Heart right ventricle (tissue), 16 donors: ENCODE data around the gene AEN. TPM values are rescaled to one million over a fixed set of nuclear protein-coding genes. Genes with fewer than 3 reads are reported as not detected.

Experiments
- ATAC-seq, 8 donors: fragments of 200-7000 bp; cut with Tn5 transposase; one replicate each; pipeline ENCODE4 v1.9.1; 2020; ENCODE audit warnings: mild to moderate bottlenecking in 8 of 8, moderate library complexity in 8 of 8, moderate number of reproducible peaks in 1 of 8
- DNase-seq, 2 donors: peaks; one replicate each; pipeline ENCODE4 v3.0.0-alpha.2; 2020
- H3K27ac ChIP-seq, 10 donors: fragments of 200-600 bp; sonication (generic) in 2 of 10; one replicate each; pipeline versions ENCODE4 v1.5.0 to v1.8.0; 2020 to 2022; ENCODE audit warnings: mild to moderate bottlenecking in 3 of 10
- H3K27me3 ChIP-seq, 7 donors: fragments of 200-600 bp; one replicate each; pipeline ENCODE4 v1.8.0; 2021 to 2022; ENCODE audit warnings: mild to moderate bottlenecking in 2 of 7
- H3K36me3 ChIP-seq, 9 donors: fragments of 200-600 bp; sonication (generic) in 1 of 9; one replicate each; pipeline versions ENCODE4 v1.5.0 to v1.8.0; 2020 to 2022; ENCODE audit warnings: mild to moderate bottlenecking in 2 of 9
- H3K4me1 ChIP-seq, 9 donors: fragments of 200-600 bp; sonication (generic) in 1 of 9; one replicate each; pipeline versions ENCODE4 v1.5.0 to v1.8.0; 2020 to 2022; ENCODE audit warnings: mild to moderate bottlenecking in 4 of 9
- H3K4me3 ChIP-seq, 10 donors: fragments of 200-600 bp; sonication (generic) in 2 of 10; one replicate each; pipeline versions ENCODE4 v1.5.0 to v1.8.0; 2020 to 2022; ENCODE audit warnings: mild to moderate bottlenecking in 7 of 10, moderate library complexity in 2 of 10
- H3K9me3 ChIP-seq, 11 donors: fragments of 200-600 bp in 10 of 11; sonication (generic) in 2 of 11; one replicate each; pipeline versions ENCODE4 v1.5.0 to v1.8.0; 2013 to 2022; ENCODE audit warnings: mild to moderate bottlenecking in 2 of 11, control low read depth in 1 of 11, moderate library complexity in 1 of 11
- WGBS, 2 donors: extraction: QIAGEN DNeasy Blood & Tissue Kit; methylation state at CpG; one replicate each; pipeline ENCODE4 v1.1.7; 2013; ENCODE audit warnings: inconsistent platforms in 1 of 2; 5-methylcytosine and 5-hydroxymethylcytosine counted together
- intact Hi-C, 10 donors: fragments of 100-400 bp; cut with DNase I; formaldehyde crosslinking; loops; one replicate each; pipeline versions ENCODE4 v1.11.1 to v1.14.2; 2022
- polyA plus RNA-seq, 2 donors: library from polyadenylated mRNA; stranded (reverse); fragments of 200-250 nt; gene quantifications; one replicate each; pipeline ENCODE4 v1.2.3, GENCODE V29; 2013
- total RNA-seq, 10 donors: library from RNA; stranded (reverse); fragmentation: NEBNext Ultra II Directional in 3 of 10; extraction: Animal tissue kit (Norgen Biotek cat#: 25700) in 3 of 10; gene quantifications; one replicate each; pipeline versions ENCODE4 v1.2.1 to v1.2.4, GENCODE V29; 2021 to 2023
- TF ChIP-seq, protein P1 (sequence below), 9 donors: fragments of 200-600 bp; sonication (generic) in 2 of 9; IDR thresholded peaks; one replicate each; pipeline versions ENCODE4 v1.5.0 to v1.8.0; 2021 to 2022; ENCODE audit warnings: antibody characterized with exemption in 9 of 9, mild to moderate bottlenecking in 5 of 9, moderate library complexity in 1 of 9
- donor health status: Arrhythmogenic right ventricular cardiomyopathy.
- donor health status: ischemic (EF 13 %, LVEDD 7.1; RV severe dilation, severe dysfunction).
- donor health status: healthy with polysubstance abuse.
- donor health status: DM: no; HTN: yes; CAD: no.
- donor health status: DM: no; HTN: no; CAD: no.
- donor health status: ischemic (EF 25% LVEDD 6.9; RV normal size, moderate dysfunction).
- donor health status: ischemic (EF 25% LVEDD 5.7; RV mildly dilated, moderate dysfunction).
- donor health status: healthy.
- donor health status: DM: yes; HTN: yes; CAD: no.
- donor health status: Ischemic cardiomyopathy.
- donor health status: ischemic (EF 35%, LVEDD 5.7; RV mildly dilated, moderate dysfunction).
- donor health status: nonischemic (EF 11% LVEDD 7.7; RV severe dilation, severe dysfunction).
- donor health status: DM: yes; HTN: yes; CAD: no.
- donor health status: PGD.
- donor health status: ischemic (EF 29% LVEDD 5.4; RV normal size, mild dysfunction).
- donor health status: nonischemic (EF 23%, LVEDD 6.1; RV moderate dilation, normal function).

Gene AEN
- total and polyA plus RNA-seq, 12 donors = 3.4 to 13.2 (median 5.6) TPM

DNA sequence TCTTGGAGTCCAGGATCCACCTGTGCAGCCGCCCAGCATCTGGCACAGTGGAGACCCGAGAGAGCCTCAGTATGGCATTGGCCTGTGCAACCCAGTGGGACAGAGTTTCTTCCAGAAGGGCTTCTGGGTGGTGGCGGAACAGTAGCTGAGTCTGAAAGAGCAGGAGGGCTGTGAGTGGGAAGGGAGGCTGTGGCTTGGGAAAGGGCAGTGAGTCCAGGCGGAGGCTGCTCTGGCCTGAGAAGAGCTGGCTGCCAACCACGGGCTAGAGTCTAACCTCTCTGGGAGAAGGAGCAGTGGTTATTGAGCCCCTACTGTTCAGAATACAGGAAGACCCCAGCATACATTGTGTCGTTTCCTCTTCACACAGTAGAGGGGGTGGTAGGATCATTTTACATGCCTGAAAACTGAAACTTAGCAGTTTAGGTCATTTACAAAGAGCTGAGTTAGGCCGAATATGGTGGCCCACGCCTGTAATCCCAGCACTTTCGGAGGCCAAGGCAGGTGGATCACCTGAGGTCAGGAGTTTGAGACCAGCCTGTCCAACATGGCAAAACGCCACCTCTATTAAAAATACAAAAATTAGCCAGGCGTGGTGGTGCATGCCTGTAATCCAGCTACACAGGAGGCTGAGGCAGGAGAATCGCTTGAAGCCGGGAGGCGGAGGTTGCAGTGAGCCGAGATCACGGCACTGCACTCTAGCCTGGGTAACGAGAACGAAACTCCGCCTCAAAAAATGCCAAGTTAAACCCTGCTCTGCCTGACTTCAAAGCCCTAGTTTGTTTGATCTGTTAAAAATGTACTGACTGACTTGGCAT is 3.2 kb downstream of the AEN start:
- peak overlapping the region in 5 of 10 donors; percentile 5 to 26 (median 13) for H3K4me3 ChIP-seq
- H3K27me3 ChIP-seq = no peaks in the 10 kb centered on the region
- H3K4me1 ChIP-seq = peaks cover 6 to 76% (median 36%) of the 10 kb centered on the region in 9 donors
- H3K9me3 ChIP-seq = no peaks in the 10 kb centered on the region
- H3K27ac ChIP-seq = peak overlapping the region in 6 of 10 donors; percentile 39 to 91 (median 47)
- TF ChIP-seq, protein P1, sequence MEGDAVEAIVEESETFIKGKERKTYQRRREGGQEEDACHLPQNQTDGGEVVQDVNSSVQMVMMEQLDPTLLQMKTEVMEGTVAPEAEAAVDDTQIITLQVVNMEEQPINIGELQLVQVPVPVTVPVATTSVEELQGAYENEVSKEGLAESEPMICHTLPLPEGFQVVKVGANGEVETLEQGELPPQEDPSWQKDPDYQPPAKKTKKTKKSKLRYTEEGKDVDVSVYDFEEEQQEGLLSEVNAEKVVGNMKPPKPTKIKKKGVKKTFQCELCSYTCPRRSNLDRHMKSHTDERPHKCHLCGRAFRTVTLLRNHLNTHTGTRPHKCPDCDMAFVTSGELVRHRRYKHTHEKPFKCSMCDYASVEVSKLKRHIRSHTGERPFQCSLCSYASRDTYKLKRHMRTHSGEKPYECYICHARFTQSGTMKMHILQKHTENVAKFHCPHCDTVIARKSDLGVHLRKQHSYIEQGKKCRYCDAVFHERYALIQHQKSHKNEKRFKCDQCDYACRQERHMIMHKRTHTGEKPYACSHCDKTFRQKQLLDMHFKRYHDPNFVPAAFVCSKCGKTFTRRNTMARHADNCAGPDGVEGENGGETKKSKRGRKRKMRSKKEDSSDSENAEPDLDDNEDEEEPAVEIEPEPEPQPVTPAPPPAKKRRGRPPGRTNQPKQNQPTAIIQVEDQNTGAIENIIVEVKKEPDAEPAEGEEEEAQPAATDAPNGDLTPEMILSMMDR (IDR thresholded peaks at IDR 0.05) = peak in 8 of 9 donors; percentile 24 to 72 (median 54)
- intact Hi-C loops = loop anchor here in 5 of 10 donors (2.0 to 10.0 kb wide), 6 partner anchors 38 to 380 kb away; partner anchors contain the start of gene HAPLN3 (in 3 of the 5)
- H3K36me3 ChIP-seq = peaks cover 0 to 38% (median 15%) of the 10 kb centered on the region in 9 donors
- ATAC-seq (peak in 5 of 8 donors; percentile 30 to 54 (median 36)), DNase-seq (peak in 1 of 2 donors; percentile 42)
- WGBS, 2 donors = 64 to 71% methylated on average over 19 of the region's 19 CpGs

DNA sequence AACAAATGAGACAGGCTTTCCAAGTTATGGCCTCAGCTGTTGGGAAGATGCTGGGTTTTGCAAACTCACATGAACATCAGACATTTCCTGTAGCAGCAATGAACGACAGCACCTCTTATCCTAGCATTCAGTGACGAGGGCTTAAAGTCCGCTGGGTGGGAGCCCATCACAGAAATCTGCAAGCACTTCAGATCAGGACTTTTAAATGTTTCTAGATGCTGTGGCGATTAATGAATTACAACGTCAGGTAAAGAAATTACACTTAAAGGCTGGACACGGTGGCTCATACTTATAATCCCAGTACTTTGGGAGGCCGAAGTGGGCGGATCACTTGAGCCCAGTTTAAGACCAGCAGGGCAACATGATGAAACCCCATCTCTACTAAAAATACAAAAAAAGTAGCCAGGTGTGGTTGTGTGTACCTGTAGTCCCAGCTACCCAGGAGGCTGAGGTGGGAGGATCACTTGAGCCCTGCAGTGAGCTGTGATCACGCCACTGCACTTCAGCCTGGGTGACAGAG is 3.9 kb downstream of the AEN start:
- H3K9me3 ChIP-seq = no peaks in the 10 kb centered on the region
- H3K36me3 ChIP-seq = peaks cover 0 to 45% (median 18%) of the 10 kb centered on the region in 9 donors
- ATAC-seq (no peak), DNase-seq (no peak)
- WGBS, 2 donors = 88 to 89% methylated on average over 9 of the region's 9 CpGs
- no peaks in the 10 kb centered on the region for H3K27me3 ChIP-seq
- H3K27ac ChIP-seq = peak overlapping the region in 4 of 10 donors; percentile 9 to 91 (median 48)
- intact Hi-C loops = loop anchor here in 5 of 10 donors (2.0 to 10.0 kb wide), 6 partner anchors 37 to 380 kb away; partner anchors contain the start of gene HAPLN3 (in 3 of the 5)
- TF ChIP-seq, protein P1 (IDR thresholded peaks at IDR 0.05) = no peak
- peak overlapping the region in 3 of 10 donors; percentile 5 to 25 (median 13) for H3K4me3 ChIP-seq
- peaks cover 6 to 82% (median 36%) of the 10 kb centered on the region in 9 donors for H3K4me1 ChIP-seq

DNA sequence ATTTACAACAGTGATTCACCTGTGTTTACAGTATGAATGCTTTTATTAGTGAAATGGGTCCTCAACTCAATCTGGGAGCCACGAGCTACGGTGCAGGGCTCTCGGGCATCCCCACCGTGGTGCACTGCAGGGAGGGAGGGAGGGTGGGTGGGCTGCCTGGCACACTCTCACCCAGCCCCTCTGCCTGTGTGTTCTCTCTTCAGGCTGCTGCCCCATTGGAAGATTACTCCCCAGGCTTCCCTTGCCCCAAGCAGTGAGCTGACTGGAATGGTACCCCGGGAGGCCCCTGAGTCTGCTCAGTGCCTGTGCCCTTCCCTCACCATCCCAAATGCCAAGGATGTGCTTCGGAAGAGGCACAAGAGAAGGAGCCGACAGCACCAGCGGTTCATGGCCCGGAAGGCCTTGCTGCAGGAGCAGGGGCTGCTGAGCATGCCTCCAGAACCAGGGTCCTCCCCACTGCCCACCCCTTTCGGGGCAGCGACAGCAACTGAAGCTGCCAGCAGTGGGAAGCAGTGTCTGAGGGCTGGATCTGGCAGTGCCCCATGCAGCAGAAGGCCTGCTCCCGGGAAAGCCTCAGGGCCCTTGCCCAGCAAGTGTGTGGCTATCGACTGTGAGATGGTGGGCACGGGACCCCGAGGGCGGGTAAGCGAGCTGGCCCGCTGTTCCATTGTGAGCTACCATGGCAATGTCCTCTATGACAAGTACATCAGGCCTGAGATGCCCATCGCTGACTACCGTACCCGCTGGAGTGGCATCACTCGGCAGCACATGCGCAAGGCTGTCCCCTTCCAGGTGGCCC is 5.0 kb downstream of the AEN start:
- no peak overlapping the region for H3K4me3 ChIP-seq
- no peaks in the 10 kb centered on the region for H3K27me3 ChIP-seq
- intact Hi-C loops = loop anchor here in 4 of 10 donors (2.0 to 10.0 kb wide), 4 partner anchors 209 to 379 kb away; partner anchors contain the start of gene HAPLN3 (in 1 of the 4)
- peaks cover 6 to 86% (median 31%) of the 10 kb centered on the region in 9 donors for H3K4me1 ChIP-seq
- H3K36me3 ChIP-seq = peaks cover 0 to 56% (median 18%) of the 10 kb centered on the region in 9 donors
- TF ChIP-seq, protein P1 (IDR thresholded peaks at IDR 0.05) = no peak
- peak overlapping the region in 1 of 10 donors; percentile 59 for H3K27ac ChIP-seq
- DNase-seq (no peak), ATAC-seq (no peak)
- WGBS, 2 donors = 93 to 95% methylated on average over 23 of the region's 23 CpGs
- no peaks in the 10 kb centered on the region for H3K9me3 ChIP-seq
